NT2/D1 (cell line): ENCODE results near the gene KLRB1.

Experiments used
- YY1 ChIP-seq: IDR thresholded peaks from 2 replicates; pipeline ENCODE4 v1.6.1; 2011; ENCODE audit not compliant: insufficient read length, insufficient read depth
- ZNF274 ChIP-seq: IDR thresholded peaks from 2 replicates; pipeline ENCODE4 v1.6.1; 2011; ENCODE audit warnings: mild to moderate bottlenecking, low read depth, low read length

GRCh38 chr12:9617124-9617523 lies 9.4 kb upstream of the KLRB1 start:
- TF ChIP-seq ZNF274, result no peak
- TF ChIP-seq YY1, result no peak
